ENCODE data around the gene RFC4.

- no peak for TF ChIP-seq ATF3 (IDR thresholded peaks at IDR 0.05; ENCODE audit: insufficient read depth, low read depth, low read length)
- no peak for TF ChIP-seq CTCF (IDR thresholded peaks at IDR 0.05; ENCODE audit: control extremely low read depth in 1 of 3, insufficient read depth in 1 of 3, low read depth in 1 of 3, low read length in 3 of 3)
- no peak for TF ChIP-seq JUND (IDR thresholded peaks at IDR 0.05; ENCODE audit: low read length)
- no peak for TF ChIP-seq TAF1 (IDR thresholded peaks at IDR 0.05; ENCODE audit: low read depth, low read length)
- TF ChIP-seq CBX8 (IDR thresholded peaks at IDR 0.05; ENCODE audit: borderline replicate concordance, low read depth, low read length), result no peak
- no peak for TF ChIP-seq POLR2AphosphoS5 (IDR thresholded peaks at IDR 0.05; ENCODE audit: low read depth, low read length)
- no peak for TF ChIP-seq JUN (IDR thresholded peaks at IDR 0.05; ENCODE audit: low read depth, low read length)
- no peak for TF ChIP-seq CBX5 (IDR thresholded peaks at IDR 0.05; ENCODE audit: low read depth, low read length)
Observed at GRCh38 chr3:186826410-186826975, 20.2 kb upstream of the RFC4 start.

Data from H1 (cell line).